Activated T-cell treated with anti-CD3 and anti-CD28 coated beads, Interleukin-2, amount 50 U/mL, for 1 hour (primary cell): ENCODE data around the gene TTLL12.
"Not testable (repeated sequence)": the region's sequence is repeated elsewhere in the genome, so short reads cannot be mapped to it uniquely, and the experiment has no call there.

ENCODE experiments used
- DNase-seq: peaks from one replicate; pipeline ENCODE4 v3.0.0-alpha.2; 2020

TTLL12 gene

DNA sequence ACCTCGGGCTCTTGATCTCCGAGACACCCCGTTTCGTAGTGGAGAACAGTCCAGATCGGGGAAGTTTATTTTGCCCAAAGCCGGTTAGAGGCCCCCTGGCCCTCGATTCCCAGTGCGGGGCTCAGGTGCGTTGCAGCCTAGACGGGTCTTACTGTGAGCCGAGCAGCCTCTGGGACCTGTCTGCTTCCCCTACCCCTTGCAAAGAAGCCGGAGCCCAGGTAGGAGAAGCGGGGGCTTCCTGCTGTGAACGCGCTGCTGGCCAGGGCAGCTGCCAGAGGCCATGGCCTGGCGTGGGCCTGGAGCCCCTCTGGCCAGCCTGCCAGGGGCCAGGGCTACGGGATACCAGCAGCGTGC, 35.0 kb downstream of the TTLL12 start:
- no peak for DNase-seq

DNA sequence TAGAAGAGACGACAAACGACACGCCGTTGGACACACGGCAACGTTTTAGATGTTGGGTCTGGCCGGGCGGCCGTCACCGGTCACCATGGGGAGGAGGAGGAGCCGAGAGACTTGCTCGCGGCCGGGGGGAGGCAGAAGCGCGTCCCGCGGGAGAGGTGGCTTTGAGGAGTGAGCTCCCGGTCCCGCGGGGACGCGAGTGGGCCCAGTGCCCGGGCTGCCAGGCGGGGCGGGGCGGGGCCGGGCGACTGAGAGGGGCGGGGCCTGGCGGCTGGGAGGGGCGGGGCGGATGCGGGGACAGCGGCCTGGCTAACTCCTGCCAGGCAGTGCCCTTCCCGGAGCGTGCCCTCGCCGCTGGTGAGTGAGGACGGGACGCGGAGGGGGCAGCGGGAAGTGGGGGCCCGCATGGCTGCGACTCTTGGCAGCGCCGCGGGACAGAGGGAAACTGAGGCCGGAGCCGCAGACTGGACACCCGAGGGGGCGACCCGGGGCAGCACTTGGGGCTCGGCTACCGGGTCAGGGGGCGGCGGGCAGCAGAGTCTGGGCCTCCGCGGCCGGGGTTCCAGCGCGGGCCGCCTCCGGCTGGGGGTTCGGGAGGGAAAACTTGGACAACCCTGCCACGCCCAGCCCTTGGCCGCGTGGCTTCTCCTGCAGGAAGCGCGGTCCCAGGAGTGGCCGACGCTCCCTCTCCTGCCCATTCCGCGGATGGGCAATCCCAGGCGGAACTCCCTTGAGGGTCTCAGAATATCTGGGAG, 35.5 kb downstream of the TTLL12 start, which contains the start of gene TSPO:
TSPO (plus strand) TSS at position 309 of the 752 bp plus-strand sequence. CDS start 7,680 bp downstream, outside the sequence.
- DNase-seq: peak; percentile 73

DNA sequence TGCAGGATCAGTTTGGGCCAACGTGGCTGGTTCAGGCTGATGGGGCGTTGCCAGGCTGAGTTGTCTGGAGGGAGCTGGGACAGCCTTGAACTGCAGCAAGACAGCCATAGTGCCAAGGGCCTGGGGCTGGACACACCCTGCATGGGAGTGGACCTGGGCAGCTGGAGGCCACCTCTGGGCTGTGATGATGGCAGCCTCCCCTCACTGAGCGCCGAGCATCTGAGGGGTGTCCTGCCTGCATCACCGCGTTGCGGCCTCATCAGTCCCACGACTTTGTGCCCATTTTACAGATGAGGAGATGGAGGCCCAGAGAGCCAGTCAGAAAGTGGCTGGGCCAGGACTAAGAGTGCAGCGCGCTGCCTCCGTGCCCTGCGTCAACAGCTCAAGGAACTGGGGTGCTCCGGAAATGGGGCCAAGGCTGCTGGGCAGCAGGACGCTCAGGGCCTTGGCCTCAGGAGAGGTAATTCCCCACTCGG, 36.2 kb downstream of the TTLL12 start:
- no peak for DNase-seq

DNA sequence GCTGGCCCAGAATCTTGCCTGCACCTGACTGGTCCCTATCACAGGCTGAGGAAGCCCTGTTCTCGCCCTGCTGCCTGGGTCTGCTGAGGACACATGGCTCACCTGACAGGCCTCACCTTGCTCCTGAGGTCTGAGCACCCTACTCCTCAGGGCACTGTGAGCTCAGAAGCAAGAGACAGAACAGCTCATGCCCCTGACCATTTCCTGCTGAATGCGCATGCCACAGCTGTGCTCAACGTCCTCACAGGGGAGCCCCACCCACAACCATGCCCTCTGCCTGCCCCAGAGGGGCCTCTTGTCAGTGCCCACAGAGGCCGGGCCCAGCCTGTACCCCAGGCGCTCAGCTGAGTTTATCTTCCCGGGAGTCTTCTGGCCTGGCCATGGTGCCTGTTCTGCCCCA, 38.4 kb downstream of the TTLL12 start:
- no peak for DNase-seq

DNA sequence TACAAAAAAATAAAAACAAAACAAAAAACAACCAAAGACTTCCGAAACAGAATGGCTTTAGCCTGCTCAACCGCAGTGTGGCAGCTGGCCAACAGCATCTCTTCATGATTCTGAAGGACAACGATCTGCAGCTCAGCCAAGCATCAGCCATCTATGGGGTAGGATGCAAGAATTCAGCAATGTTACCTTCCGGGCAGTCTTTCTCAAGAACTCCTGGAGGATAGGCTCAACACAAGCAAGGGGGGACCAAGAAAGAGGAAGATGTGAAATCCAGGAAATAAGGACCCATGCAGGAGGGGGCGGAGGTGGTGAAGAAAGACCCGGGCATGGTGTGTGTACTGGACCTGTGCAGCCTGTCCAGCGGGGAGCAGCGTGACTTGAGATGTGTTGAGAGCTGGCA, 39.1 kb downstream of the TTLL12 start:
- DNase-seq: no peak

DNA sequence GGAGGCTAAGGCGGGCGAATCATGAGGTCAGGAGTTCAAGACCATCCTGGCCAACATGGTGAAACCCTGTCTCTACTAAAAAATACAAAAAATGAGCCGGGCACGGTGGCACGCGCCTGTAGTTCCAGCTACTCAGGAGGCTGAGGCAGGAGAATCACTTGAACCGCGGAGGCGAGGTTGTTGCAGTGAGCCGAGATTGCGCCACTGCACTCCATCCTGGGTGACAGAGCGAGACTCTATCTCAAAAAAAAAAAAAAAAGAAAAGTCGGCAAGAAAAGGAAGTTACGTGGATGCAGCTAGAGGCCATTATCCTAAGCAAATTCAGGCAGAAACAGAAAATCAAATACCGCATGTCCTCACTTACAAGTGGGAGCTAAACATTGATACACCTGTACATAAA, 40.6 kb downstream of the TTLL12 start:
- DNase-seq: not testable (repeated sequence)

DNA sequence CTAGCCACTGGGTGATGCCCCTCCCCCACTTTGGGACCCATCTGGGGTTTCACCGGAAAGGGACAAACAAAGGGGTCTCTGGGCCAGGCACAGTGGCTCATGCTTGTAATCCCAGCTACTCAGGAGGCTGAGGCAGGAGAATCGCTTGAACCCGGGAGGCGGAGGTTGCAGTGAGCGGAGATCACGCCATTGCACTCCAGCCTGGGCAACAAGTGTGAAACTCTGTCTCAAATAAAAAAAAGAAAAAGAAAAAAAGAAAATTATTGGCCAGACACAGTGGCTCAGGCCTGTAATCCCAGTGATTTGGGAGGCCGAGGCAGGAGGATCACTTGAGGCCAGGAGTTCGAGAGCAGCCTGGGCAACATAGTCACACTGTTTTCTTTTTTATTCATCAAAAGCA, 41.6 kb downstream of the TTLL12 start:
- DNase-seq: not testable (repeated sequence)

DNA sequence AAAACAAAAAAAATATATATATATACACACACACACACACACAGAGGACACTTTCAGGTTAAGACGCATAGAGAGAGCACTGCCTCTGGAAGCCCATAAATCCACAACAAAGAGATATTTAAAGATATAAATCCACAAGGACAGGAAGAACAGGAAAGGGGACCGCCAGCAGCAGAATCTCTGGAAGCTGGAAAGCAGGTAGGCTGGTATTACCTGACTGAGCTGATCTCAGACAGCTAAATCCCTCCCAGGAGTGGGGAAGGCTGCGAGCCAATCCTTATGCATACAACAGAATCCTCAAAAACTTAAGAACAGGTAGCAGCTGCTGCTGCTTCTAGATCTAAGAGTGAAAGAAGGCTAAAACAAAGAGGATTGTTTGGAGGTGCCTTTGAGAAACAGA, 42.0 kb downstream of the TTLL12 start:
- DNase-seq: no peak

DNA sequence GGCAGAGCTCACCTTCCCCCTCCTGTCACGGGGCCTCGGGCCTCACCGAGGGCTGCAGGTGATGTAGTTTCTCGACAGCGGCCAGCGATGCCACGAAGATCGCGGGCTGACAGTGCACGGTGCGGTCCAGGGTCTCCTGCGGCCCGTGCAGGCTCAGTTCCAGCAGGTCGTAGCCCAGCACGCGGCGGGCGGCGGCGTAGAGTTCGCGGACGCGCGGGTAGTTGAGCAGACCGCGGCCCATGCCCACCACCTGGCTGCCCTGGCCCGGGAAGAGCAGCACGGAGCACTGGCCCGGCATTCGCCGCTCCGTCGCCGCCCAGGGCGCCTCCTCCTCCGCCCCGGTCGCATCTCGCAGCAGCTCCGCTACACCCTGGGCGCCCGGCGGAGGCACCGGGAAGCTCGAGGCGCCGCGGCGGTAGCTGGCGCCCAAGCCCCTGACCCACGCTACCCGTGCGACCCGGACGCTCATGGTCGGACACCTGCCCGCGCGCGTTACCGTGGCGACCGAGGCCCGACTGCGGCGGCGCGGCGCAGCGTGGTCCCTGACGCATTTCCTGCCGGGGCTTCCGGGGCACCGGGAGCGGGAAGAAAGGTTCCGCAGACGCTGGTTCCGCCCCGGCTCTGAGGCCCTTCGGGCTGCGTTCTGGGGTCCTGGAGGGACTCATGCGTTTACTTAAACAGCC, 43.9 kb downstream of the TTLL12 start, which contains the start of gene MCAT:
MCAT (minus strand) TSS at position 519 of the 683 bp plus-strand sequence; CDS start at position 469, 50 bp downstream.
- peak; percentile 81 for DNase-seq

DNA sequence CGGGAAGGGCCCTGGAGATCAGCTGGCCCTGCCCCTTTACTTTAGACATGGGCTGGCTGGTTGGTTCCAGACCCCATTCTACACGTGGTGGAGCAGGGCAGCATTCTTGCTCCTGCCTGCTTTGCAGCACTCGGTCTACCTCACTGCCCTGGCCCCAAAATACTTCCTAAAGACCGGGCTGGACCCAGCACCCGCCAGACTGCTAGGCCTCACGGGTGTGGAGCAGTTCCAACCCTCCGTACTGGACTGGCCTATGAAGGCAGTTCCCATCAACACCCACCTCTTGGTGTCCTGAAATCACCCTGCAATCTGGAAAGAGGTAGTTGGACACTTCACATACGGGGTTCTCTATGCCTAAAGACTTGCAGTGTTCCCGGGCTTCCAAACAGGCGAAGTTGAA, 50.1 kb downstream of the TTLL12 start:
- no peak for DNase-seq

DNA sequence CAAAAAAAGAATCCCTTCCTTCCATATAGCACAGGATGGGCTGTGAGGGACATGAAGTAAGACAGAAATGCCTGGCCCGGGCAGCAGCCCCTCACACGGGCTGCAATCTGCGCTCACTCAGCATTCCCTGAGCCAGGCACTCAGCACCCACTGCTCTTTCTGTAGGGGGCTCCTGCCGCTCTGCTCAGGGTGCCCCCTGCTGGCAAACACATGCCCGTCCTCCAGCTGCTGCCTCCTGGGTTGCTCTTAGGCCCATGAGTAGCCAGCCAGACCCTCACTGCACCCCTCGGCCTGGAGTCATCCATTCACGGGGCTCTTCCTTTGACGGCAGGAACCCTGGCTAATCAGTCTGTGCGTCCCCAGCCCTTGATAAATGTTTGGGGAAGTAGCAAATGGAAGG, 50.7 kb downstream of the TTLL12 start:
- DNase-seq: peak; percentile 48

DNA sequence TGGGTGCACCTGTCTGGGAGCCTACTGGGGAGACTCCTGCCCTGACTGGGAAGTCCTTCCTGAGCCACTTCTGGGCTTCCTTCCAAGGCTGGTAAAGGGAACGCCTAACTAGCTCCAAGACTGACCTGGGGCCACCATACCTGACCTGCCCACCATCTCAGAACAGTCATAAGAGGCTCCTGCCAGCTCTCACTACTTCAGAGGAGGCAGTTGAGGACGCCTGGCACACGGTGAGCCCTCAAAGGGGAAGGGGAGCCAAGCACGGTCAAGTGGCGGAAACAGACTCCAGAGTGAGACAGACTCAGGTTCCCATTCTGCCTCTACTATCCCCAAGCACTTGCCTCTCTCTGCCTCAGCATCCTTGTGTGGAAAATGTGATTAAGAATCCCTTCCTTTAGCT, 51.4 kb downstream of the TTLL12 start:
- no peak for DNase-seq

DNA sequence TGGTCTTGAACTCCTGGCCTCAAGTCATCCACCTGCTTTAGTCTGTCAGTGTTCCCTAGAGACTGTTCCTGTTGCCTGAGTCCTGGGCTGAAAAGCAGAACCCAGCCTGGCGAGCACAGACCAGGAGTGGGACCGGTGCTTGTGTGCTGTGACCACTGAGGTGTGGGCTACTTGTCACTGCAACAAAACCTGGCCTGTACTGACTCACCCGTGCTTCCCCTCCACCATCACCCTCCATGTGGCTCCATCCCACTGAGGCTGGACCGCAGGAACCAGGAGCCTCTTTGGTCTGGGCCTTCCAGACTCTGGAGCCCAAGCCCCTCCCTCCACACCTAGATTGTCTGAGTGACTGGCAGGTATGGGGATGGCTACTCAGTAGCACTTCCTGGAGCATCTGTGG, 52.4 kb downstream of the TTLL12 start:
- DNase-seq: no peak

DNA sequence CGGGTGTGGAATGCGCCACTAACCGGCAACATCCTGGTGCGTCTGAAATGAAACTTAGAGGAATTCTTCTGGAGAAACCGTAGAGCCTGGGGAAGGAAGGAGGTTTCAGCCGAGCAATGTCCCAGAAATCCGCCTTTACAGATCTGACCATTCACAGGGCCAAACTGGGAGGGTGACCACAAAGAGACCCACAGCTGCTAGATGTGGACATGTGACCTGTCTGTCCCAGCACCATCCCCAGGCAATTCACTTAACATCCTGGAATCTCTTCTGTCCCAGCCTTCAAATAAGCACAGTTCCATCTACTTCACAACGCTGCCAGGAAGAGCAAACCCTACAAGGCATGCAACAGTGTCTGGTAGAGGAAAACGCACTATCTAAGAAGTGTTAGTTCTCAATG, 53.5 kb downstream of the TTLL12 start:
- no peak for DNase-seq

DNA sequence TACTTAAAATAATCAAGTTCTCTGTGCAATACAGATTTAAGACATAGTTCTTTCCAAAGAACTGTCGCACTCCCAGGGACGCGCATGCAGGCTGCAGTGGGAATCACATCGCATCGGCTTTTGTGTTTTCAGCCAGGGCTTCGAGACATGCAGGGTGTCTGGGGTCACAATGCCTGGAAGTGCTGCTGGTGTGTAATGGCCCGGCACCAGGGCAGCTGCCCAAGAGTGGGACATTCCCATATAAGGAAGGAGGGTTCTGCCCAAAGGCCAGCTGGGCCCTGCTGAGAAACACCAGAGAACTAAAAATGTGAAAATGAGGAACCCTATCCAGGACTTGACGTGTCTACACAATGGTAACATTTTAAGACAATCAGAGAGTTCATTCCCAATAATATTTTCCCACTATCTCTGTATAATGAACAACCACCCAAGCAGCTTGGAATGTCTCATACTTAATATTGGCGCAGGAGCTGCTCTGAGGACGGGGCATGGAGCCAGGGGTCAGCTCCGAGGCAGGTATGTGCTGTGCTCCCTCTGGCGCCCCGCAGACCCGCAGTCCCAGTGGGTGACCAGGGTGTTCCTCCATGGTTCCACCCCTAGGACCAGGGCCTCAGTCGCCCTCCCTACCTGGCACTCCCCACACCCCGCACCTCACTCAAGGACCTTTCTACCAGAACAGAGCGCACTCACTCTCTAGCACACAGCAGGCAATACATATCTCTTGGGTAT, 55.0 kb downstream of the TTLL12 start:
- no peak for DNase-seq

DNA sequence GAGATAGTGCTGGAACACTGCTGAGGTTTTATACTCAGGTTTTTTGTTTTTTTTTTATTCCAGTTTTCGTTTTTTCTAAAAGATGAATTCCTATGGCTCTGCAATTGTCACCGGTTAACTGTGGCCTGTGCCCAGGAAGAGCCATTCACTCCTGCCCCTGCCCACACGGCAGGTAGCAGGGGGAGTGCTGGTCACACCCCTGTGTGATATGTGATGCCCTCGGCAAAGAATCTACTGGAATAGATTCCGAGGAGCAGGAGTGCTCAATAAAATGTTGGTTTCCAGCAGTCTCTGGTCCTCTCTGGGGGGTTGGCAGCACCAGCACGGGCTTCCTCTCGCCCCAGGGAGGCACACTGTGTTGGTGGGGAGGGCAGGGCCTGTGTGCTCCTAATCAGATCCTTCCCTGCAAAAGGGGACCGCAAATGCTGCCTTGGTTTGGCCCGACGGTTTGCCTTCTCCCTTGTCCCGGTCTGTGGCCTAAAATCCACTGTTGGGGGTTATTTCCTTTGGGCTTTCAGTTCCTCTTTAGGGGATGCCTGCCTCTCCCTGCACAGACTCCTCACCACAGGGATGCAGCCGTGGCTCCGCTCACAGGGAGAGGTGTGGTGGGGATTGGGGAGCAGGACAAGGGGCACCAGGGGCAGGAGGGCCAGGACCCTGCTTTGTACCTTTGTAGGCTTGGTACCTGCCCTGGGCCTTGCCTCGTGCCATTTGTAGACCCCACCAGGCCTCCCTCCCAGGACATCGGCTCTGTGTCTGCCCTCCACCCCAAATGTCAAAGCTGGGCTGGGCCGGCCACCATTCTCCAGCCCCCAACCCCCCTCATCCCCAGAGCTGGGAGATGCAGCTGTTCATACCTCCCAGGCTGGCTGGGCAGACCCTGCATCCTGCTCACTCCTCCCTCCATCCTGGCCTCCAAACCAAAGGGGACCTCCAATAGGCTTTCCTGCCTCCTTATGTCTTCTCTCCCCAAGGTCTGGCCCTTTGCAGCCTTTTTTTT, 57.2 kb downstream of the TTLL12 start:
- no peak for DNase-seq

DNA sequence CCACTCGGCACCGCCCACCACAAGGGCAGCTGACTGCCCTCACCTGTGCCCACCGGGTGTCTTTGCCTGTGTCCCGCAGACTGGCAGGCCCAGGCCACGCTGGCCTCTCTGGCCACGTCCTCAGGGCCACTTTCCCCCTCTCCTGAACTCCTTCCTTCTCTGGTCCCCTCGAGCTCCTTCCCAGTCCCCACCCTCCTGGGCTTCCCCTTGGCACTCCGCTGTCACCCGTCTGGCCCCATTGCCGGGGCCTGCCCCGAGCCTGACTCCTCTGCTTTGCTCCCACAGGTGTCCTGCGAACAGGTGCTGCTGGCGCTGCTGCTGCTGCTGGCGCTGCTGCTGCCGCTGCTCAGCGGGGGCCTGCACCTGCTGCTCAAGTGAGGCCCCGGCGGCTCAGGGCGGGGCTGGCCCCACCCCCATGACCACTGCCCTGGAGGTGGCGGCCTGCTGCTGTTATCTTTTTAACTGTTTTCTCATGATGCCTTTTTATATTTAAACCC, 58.0 kb downstream of the TTLL12 start:
- no peak for DNase-seq

DNA sequence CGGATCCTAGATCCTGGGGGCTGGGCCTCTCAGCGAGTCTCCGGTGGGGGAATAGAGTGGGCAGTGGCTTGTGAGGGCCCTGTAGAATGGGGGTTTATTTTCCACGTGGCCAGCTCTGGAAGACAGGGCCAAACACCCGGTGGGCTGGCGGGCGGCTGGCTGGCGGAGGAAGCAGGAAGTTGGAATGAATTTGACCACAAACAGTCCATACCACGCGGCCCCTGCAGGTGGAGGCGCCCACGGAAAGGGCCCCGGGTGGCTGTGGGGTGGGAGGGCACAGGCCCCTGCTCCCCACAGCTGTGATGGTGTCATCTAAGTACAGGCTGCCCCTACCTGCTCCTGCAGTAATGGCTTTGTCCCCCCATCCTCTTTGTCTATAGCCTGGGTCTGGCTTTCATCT, 58.8 kb downstream of the TTLL12 start:
- no peak for DNase-seq

DNA sequence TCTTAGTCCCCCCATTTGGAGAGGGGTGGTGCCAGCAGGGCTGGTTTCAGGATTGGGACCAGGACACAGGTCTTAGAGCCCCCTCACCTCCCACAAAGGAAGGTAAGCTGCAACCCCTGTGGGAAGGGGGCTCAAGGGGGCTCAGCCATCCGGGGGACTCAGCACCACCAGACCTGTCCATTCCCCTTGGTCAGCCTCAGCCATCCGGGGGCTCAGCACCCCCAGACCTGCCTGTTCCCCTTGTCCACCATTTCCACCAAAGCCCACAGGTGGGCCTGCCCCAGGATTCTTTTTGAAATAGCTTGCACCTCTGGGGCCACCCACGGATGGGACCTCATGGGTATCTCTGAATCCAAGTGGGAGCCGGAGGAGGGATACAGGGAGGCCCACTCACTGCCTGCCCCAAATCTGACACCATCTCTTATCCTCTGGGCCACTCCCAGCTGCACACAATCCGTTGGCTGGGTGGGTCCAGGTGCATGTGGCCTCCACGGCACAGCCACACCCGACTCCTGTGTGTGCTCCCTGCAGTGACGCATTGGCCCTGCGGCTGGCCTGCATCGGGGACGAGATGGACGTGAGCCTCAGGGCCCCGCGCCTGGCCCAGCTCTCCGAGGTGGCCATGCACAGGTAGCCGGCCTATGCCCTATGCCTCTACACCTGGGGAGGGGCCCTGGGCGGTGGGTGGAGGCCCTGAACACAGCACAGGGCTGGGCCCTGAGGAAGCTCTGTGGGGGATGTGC, 59.6 kb downstream of the TTLL12 start:
- no peak for DNase-seq

DNA sequence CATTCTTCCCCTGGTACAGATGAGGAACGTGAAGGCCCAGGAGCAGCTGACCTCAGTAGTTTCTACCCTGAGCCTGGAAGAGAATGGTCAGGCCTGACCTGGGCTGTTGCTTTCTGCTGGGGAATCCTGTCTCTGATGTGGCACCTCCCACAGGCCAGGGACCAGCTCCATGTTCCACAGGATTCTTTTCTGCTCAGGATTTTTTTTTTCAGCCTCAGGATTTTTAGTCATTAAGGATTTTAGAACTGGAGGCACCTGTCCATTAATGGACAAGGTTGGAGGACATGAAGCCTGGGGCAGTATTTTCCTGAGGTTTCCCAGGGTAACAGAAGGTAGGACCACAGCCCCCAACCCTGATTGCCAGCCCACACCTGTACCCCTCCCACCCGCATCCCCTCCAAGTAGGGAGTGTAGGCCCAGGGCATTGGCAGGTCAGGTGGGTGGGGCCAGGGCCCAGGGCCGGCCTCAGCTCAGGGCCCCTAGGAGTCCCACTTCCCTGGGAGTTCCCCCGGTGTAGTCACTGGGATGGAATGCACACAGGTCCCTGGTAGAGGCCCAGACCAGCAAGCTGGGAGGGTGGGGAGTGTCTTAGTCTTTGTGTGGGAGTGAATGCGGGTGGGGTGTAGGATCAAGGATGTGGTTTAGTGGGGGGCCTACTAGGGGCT, 60.3 kb downstream of the TTLL12 start:
- DNase-seq: no peak

DNA sequence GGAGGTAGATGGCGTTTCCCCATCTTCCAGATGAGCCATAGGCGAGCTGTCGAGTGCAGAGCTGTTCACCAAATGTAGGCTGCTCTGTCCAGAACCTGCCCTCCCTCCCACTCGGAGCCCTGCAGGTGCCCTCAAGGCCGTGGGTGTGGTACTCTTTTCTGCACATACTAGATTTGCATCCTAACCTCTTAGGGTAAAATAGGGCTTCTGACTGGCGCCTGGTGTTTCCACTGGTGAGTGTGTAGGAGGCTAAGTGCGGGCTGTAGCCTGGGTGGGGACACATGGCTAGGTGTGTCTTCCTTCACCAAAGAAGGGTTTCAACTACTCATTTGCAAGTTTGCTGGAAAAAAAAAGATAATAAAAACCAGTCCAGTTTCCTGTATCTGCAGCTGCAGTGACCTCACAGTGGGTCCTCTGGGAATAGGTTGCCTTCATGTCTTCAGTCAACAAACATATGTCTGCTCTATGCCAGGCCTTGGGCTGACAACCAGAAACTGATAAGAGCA, 67.9 kb downstream of the TTLL12 start:
- no peak for DNase-seq
